GM18526 (cell line): ENCODE measurements around the gene FGGY.

ENCODE experiments used
- POLR2A ChIP-seq: IDR thresholded peaks from 3 replicates; pipeline ENCODE4 v1.6.1; 2011; ENCODE audit not compliant: insufficient read length; ENCODE audit errors: extremely low read depth

The FGGY gene

DNA sequence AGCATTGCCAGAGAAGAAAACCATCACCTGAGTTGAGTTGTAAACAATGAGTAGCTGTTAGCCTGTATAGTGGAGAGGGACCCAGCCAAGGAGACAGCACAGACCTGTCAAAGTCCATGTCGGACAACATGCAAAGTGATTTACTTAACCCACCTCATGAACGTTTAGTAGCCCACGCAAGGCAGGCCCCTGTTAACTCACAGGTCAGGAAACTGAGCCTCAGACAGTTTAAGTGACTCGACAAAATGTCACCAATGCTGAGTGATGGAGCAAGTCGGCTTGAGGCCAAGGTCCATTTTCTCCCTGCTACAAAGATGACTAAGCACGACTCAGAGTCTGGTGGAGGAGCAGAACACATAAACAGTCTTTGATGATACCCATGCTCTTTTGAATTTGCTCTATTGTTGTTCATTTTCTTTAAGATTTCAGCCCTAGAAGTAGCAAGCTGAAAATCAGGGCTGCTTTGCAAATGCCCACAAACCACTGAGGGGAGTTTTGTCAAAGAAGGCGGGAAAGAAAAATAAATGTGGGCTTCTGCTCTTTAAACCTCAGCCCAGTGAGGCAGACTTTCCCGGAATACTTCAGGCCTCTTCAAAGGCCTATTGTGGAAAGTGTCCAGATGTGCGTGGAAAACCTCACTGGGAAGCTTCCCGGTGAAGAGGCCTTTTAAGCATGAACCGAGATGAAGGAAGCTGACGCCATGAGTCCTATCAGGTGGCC lies 434.0 kb downstream of the FGGY start:
- no peak for TF ChIP-seq POLR2A

DNA sequence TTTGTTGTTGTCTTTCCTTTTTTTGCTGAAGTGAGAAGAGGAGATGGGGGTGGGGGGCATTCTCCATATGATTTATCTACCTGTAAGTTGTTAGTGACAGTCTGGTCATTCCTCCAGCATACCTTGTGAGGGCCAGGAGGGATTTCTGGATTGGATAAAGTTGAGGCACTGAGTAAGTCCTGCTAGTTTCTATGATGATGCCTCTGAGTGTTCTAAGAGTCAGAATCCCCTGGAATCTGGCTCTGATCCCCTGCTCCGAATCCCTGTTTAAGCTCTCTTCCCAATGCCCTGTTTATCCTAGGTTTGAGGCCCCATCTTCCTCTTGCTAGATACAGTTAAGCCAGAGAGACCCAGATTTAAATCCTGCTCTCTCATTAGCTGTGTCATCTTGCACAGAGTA lies 434.7 kb downstream of the FGGY start:
- no peak for TF ChIP-seq POLR2A

DNA sequence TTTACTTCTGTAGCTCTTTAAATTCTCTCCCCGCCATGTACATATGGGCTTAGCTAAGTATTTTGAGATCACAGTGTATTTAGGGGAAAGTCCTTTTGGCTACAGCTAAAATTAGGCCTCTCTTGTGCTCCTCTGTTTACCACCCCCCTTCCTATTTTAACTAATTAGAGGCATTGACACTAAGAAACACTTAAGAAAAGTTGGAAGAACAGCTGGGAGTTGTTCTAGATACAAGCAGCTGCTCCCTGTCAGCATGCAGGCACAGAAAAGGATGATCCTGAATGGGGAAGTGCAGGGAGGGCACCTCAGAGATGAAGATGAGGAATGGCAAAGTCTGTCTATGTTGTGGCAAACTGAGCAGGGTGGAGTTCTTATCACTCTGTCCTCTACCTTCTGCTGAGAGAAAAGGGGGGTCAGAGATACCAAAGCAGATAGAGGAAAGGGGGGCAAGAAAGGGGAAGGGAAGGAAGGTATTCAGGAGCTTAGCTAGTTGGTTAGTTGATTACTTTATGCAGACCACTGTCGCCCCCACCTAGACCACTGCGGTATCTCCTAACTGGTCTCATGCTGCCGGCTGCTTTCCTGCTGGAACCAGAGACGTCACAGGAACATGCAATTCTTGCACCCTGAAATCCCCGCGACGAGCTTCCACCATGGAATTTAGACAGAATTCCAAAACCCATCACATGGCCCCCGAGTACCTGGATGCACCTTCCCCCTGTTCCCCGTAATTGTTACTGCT lies 435.5 kb downstream of the FGGY start:
- no peak for TF ChIP-seq POLR2A

DNA sequence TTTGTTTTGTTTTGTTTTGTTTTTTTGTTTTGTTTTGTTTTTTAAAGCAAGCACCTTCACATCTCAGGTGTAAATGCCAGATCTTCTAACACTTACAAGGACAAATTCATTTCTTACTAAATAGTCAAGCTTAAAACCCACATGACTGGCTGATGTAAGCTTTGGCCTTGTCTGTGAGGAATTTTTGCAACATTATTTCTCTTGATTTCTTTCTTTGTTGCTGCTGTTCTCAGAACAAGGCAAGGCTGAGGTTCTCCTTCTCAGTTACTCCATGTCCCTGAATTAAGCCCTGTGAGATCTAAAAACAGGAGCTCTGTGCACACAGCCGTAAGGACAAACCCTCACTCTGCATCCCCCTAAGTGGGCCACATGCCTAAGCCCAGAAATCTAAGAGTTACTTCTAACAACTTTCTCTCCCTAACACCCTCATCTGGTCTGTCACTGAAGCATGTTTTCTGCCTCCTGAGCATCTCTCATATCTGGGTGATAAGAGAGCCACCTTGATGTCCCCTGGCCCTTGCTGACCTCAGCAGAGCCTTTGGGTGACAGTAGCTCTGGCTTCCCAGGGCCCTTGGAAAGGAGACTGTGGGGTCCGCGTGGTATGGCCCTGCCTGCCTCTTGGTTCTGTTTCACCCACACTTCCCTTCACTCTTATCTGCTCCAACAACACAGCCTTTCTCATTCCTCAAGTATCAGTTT lies 436.7 kb downstream of the FGGY start:
- no peak for TF ChIP-seq POLR2A

DNA sequence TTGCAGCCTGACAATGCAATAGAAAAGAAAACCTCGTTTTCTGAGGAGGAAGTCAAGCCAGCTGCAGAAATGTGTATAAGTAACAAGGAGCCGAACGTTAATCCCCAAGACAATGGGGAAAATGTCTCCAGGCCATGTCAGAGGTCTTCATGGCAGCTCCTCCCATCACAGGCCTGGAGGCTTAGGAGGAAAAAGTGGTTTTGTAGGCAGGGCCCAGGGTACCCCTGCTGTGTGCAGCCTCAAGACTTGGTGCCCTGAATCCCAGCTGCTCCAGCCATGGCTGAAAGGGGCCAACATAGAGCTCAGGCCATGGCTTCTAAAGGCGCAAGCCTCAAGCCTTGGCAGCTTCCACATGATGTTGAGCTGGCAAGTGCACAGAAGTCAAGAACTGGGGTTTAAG lies 439.9 kb downstream of the FGGY start:
- no peak for TF ChIP-seq POLR2A

DNA sequence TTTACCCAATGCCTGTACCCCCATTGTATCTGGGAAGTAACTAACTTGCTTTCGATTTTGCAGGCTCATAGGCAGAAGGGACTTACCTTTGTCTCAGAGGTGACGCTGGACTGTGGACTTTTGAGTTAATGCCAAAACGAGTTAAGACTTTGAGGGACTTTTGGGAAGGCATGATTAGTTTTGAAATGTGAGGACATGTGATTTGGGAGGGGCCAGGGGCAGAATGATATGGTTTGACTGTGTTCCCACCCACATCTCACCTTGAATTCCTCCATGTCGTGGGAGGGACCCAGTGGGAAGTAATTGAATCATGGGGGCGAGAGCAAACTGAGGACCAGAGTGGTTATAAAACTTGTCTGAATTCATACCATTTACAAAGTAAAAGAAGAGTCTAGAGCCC lies 440.7 kb downstream of the FGGY start:
- no peak for TF ChIP-seq POLR2A

DNA sequence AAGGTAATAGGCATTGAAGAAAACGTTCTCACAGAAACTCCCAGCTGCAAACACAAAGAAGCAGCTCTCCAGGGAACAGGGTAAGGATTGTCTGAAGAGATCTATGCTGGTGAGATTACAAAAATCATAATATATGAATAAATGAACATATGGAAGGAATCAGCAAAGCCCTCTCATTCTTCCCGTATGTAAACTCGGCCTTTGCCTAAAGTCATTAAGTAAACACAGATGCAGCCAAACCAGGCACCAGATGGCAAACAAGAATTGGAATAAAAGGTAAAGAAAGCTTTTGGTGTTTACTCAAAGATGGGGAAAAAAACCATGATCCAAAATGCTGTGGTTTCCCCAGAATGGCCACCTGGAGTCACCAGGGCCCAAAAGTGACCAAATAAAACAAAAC lies 441.3 kb downstream of the FGGY start:
- no peak for TF ChIP-seq POLR2A

DNA sequence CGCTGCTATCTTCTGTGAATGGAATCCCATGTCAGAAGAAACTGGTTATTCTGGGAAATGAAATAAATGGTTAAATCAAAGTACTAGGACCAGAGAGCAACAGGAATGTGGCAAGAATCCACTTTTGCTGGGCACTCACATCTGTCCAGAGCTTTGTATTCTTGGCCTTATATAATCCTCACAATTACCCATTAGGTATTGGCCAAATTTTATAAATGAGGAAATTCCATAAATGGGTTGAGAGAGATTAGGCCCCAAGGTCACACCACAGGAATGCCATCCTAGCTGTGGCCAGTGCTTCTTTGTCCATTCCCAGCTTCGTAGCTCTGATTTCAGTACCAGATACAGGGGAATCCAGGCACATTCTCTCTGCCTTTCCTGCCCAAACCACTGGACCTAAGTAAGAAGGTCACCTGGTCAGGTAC lies 441.7 kb downstream of the FGGY start:
- TF ChIP-seq POLR2A = no peak

DNA sequence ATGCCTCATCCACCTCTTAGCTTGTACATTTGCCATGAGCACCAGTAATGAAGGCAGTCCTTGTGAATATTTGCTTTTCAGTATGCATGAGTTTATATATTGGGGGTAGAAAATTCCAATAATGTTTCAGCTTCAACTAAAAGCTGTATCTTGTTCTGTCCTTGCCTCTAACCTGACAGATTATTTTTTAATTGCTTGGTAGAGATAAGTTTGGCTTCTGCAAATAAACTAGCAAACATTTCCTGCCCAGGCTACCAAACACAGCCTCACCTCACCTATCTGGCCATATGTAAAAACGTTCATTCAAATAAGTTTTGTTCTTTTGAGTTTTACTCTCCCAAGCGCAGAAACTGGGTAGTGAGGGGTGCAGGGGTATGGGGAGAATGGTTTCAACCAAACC lies 442.2 kb downstream of the FGGY start:
- no peak for TF ChIP-seq POLR2A

DNA sequence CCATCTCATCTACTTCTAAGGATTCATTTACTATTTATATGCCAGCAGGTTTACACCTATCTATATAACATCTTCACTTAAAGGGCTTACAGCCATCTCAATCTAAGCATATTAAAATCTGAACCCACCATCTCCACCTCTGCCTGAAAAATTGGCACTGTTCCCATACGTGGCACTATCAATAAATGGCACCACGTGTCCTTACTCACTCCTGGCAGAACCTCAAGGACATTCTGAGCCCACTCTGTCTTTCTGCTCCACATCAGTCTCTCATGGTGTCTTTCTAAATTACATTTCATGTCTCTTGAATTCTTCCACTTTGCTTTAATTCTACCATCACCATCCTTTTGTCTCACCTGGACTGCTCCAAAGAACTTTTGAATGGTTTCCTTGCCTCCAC lies 445.6 kb downstream of the FGGY start:
- TF ChIP-seq POLR2A = no peak

DNA sequence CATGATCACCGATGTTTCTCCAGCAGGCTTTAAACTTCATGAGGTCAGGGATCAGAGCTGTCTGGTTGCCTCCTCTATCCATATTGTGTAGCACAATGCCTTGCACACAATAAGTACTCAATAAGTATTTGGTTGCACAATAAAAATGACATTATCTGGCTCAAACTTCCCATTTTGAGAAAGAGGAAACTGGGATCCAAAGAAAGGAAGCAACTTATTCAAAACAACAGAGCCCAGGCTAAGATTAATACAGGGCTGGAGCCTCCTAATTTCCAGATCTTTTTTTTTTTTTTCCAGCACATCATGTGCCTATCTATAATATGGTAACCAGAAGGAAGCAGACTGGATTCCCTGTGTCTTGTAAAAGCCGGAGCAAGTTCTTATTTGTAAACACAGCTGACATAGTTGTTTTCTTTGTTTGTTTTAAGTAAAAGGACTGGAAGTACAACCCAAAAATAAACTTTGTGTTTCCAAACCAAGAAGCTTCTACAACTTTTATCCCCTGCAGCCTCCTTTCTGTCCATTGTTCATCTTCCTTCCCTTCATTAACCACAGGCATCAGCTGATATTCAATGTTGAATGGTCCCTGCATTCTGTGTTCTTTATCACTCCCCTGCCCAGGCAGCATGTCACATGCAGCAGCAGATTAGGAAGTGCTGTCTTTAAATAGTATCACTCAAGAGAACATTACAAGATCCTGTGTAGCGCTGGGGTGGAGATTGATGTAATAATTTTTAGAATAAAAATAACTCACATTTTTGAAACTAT lies 446.6 kb downstream of the FGGY start:
- TF ChIP-seq POLR2A = no peak

DNA sequence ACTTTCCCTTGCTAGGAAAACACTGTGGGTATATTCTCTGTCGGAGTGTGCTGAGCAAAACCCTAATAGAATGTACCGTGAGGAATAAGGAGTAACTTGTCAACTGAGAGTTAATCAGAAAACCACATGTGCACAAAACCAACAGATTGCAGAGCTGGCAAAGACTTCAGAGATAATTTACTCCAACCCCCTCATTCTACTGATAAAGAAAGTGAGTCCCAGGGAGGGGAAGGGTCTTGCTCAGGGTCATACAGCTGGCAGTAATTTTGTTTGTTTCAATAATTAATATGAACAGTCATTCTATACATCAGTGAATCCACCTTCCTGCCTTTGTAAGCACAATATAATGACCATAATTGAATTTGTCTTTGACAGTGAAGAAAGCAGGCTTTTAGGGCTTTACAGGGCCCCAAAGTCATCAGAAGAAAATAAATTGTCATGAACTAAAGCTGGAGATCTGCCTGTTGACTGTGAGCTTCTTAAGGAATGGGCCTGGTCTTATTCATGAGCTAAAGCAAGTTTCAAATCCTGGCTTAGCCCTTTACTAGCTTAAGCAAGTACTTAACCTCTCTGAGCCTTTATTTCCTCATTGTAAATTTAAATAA lies 450.6 kb downstream of the FGGY start:
- TF ChIP-seq POLR2A = no peak

DNA sequence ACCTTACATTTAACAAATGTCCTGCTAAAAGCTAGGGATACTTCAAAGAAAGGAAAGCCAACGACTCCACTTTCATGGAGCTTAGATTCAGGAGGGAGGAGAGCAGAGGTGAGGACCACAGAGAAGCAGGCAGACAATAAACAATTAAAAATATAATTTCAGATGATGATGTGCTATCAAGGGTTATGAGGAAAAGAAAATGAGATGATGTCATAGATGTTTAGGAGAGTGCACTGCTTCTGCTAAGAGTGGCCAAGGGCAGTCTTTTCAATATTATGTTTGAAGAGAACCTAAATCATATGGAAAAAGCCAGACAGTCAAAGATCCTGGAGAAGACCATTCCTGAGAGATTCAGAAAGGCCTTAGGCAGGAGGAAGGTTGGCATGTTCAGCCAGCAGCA lies 451.2 kb downstream of the FGGY start:
- TF ChIP-seq POLR2A = no peak

DNA sequence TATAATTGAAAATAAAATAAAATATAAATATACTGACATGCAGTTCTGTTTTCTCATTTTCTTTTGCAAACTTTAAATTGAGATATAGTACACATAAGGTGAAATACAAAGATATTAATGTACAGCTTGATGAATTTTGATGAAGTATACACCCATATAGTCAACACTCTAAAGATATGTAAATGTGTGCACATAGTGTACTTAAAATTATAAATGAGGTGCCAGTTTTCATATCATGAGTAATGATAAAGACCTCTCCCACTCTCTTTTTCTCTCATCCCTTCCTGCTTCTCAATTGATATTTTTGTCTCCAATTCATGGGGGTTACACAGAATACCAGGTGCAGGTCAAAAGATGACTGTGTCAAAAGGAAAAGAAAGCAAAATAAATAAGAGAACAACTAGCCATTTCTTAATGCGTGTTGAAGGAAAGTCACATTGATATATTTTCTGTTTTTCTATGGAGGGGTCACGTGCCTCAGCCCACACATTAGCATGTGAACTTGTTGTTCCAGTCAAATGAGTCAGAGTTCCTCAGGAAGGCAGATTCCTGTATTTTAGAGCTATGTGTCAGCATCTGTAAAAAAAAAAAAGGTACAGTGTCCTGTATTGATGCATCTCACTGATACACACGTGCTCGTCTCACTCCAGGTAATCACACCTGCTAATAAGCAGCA lies 453.6 kb downstream of the FGGY start:
- TF ChIP-seq POLR2A = no peak

DNA sequence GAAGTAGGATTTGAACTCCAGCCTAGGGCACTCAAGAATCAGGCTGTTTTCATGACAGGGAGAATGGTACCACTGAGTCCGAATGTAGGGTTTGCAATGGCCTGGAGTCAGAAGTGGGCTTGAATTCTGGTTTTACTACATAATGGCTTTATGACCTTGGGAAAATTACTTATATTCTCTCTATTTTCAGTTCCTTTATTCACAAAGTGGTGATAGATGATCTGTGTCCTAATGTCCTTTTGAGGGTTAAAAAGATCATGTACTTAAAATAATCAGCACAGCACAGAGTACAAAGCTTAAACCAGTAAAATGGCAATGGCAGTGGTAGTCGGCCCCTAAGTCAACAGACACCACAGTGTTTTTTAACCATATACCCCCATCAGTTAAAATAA lies 454.1 kb downstream of the FGGY start:
- no peak for TF ChIP-seq POLR2A

DNA sequence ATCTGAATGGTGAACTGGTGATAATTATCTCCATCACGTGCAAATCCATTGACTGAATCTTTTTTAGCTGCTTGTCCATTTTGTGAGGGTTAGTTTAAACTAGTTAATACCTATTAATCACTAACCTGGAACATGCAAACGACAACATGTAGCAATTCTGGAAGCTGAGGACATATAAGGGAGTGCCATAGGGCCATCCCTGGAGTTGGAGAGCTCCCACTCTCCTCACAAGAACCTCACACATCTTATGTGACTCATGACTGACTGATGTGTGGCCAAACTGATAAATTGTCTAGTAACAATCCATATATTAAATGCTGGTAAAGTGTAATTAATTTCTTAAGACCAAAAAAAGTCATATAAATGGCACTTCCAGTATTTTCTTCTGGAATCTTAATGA lies 454.9 kb downstream of the FGGY start:
- TF ChIP-seq POLR2A = no peak
